ENCODE results near the gene ANKLE2.

- TF ChIP-seq POLR2A (IDR thresholded peaks at IDR 0.05) (no peak), CTCF (IDR thresholded peaks at IDR 0.05) (no peak)
Measured at GRCh38 chr12:132797820-132798570, 36.4 kb upstream of the ANKLE2 start.

All from lower leg skin (tissue), 3 donors.